ENCODE results near the gene PLAGL1. TPM values are rescaled to one million over a fixed set of nuclear protein-coding genes. Genes with fewer than 3 reads are reported as not detected.

The PLAGL1 gene
- total RNA-seq, 4 donors from 2014 or later = 22.3 to 33.6 (median 26.0) TPM

- TF ChIP-seq CTCF (IDR thresholded peaks at IDR 0.05) = no peak
- ATAC-seq (ENCODE audit: low FRiP score) (no peak), DNase-seq (ENCODE audit: low spot score) (no peak)
These were observed 57.2 kb downstream of the PLAGL1 start for GRCh38 chr6:143950875-143951274.

GRCh38 chr6:143949962-143950361, 58.1 kb downstream of the PLAGL1 start:
- no peak for DNase-seq (ENCODE audit: low spot score)
- ATAC-seq (ENCODE audit: low FRiP score) = no peak
- no peak for TF ChIP-seq CTCF (IDR thresholded peaks at IDR 0.05)

- DNase-seq (ENCODE audit: low spot score) (no peak), ATAC-seq (ENCODE audit: low FRiP score) (no peak)
- TF ChIP-seq CTCF (IDR thresholded peaks at IDR 0.05) = no peak
These were observed 58.5 kb downstream of the PLAGL1 start for GRCh38 chr6:143949535-143949934.

GRCh38 chr6:143948208-143948607, 59.9 kb downstream of the PLAGL1 start:
- ATAC-seq (ENCODE audit: low FRiP score) (no peak), DNase-seq (ENCODE audit: low spot score) (no peak)
- no peak for TF ChIP-seq CTCF (IDR thresholded peaks at IDR 0.05)

- ATAC-seq (ENCODE audit: low FRiP score) = peak; percentile 63
- TF ChIP-seq CTCF (IDR thresholded peaks at IDR 0.05) = no peak
- no peak for DNase-seq (ENCODE audit: low spot score)
These were observed 66.0 kb downstream of the PLAGL1 start for GRCh38 chr6:143941852-143942627.

GRCh38 chr6:143940011-143940597, 68.0 kb downstream of the PLAGL1 start:
- DNase-seq (ENCODE audit: low spot score) = no peak
- no peak for TF ChIP-seq CTCF (IDR thresholded peaks at IDR 0.05)
- no peak for ATAC-seq (ENCODE audit: low FRiP score)

- ATAC-seq (ENCODE audit: low FRiP score) (no peak), DNase-seq (ENCODE audit: low spot score) (no peak)
- TF ChIP-seq CTCF (IDR thresholded peaks at IDR 0.05) = no peak
These were observed 68.7 kb downstream of the PLAGL1 start for GRCh38 chr6:143939364-143939763.
